ENCODE data around the gene ETS1.

ETS1 gene

GRCh38 chr11:128564642-128565245 is 22.6 kb downstream of the ETS1 start:
- Histone ChIP-seq H3K27ac (ENCODE audit: low read depth, low read length) (no peak overlapping the region), H3K36me3 (ENCODE audit: insufficient read depth, low read length) (no peaks in the 10 kb centered on the region), H3K27me3 (ENCODE audit: insufficient read depth, low read length) (no peaks in the 10 kb centered on the region), H3K4me1 (ENCODE audit: insufficient read depth, low read length) (peaks cover 6% of the 10 kb centered on the region; the same call in 1 of the 2 replicates), H3K4me3 (ENCODE audit: low read length) (no peak overlapping the region), H3K9ac (ENCODE audit: low read depth, low read length) (no peak overlapping the region), H3K9me3 (ENCODE audit: insufficient read depth, low read depth, low read length) (no peaks in the 10 kb centered on the region)
- 90% methylated on average over 3 of the region's 3 CpGs for WGBS

GRCh38 chr11:128563942-128564641 is 23.3 kb downstream of the ETS1 start:
- H3K36me3 ChIP-seq (ENCODE audit: insufficient read depth, low read length) = no peaks in the 10 kb centered on the region
- H3K27ac ChIP-seq (ENCODE audit: low read depth, low read length) = no peak overlapping the region
- no peak overlapping the region for H3K4me3 ChIP-seq (ENCODE audit: low read length)
- no peaks in the 10 kb centered on the region for H3K27me3 ChIP-seq (ENCODE audit: insufficient read depth, low read length)
- H3K4me1 ChIP-seq (ENCODE audit: insufficient read depth, low read length) = peaks cover 6% of the 10 kb centered on the region; the same call in 1 of the 2 replicates
- 90% methylated on average over 11 of the region's 11 CpGs for WGBS
- H3K9ac ChIP-seq (ENCODE audit: low read depth, low read length) = no peak overlapping the region
- H3K9me3 ChIP-seq (ENCODE audit: insufficient read depth, low read depth, low read length) = no peaks in the 10 kb centered on the region

- Histone ChIP-seq H3K27ac (ENCODE audit: low read depth, low read length) (no peak overlapping the region), H3K9ac (ENCODE audit: low read depth, low read length) (no peak overlapping the region), H3K4me1 (ENCODE audit: insufficient read depth, low read length) (no peaks in the 10 kb centered on the region; the same call in 1 of the 2 replicates), H3K27me3 (ENCODE audit: insufficient read depth, low read length) (no peaks in the 10 kb centered on the region), H3K36me3 (ENCODE audit: insufficient read depth, low read length) (no peaks in the 10 kb centered on the region), H3K9me3 (ENCODE audit: insufficient read depth, low read depth, low read length) (no peaks in the 10 kb centered on the region), H3K4me3 (ENCODE audit: low read length) (no peak overlapping the region)
- WGBS = 91% methylated on average over 5 of the region's 5 CpGs
Measured at GRCh38 chr11:128563308-128563707, 24.1 kb downstream of the ETS1 start.

GRCh38 chr11:128559496-128560103 is 27.8 kb downstream of the ETS1 start:
- WGBS = 93% methylated on average over 3 of the region's 3 CpGs

GRCh38 chr11:128555606-128556005 is 31.8 kb downstream of the ETS1 start:
- no peaks in the 10 kb centered on the region for H3K9me3 ChIP-seq (ENCODE audit: insufficient read depth, low read depth, low read length)
- peaks cover 30% of the 10 kb centered on the region for H3K27me3 ChIP-seq (ENCODE audit: insufficient read depth, low read length)
- 85% methylated on average over 2 of the region's 2 CpGs for WGBS
- H3K4me1 ChIP-seq (ENCODE audit: insufficient read depth, low read length) = peaks cover 3% of the 10 kb centered on the region; the same call in 1 of the 2 replicates
- H3K9ac ChIP-seq (ENCODE audit: low read depth, low read length) = no peak overlapping the region
- H3K36me3 ChIP-seq (ENCODE audit: insufficient read depth, low read length) = peaks cover 11% of the 10 kb centered on the region; the same call in 1 of the 2 replicates
- no peak overlapping the region for H3K4me3 ChIP-seq (ENCODE audit: low read length)
- H3K27ac ChIP-seq (ENCODE audit: low read depth, low read length) = no peak overlapping the region

More at GRCh38 chr11:128559496-128560103, 27.8 kb downstream of the ETS1 start:
- Histone ChIP-seq H3K27ac (ENCODE audit: low read depth, low read length) (no peak overlapping the region), H3K36me3 (ENCODE audit: insufficient read depth, low read length) (peaks cover 5% of the 10 kb centered on the region; the same call in 1 of the 2 replicates), H3K4me1 (ENCODE audit: insufficient read depth, low read length) (no peaks in the 10 kb centered on the region; the same call in 1 of the 2 replicates), H3K4me3 (ENCODE audit: low read length) (no peak overlapping the region), H3K27me3 (ENCODE audit: insufficient read depth, low read length) (no peaks in the 10 kb centered on the region), H3K9me3 (ENCODE audit: insufficient read depth, low read depth, low read length) (no peaks in the 10 kb centered on the region), H3K9ac (ENCODE audit: low read depth, low read length) (no peak overlapping the region)

- H3K9me3 ChIP-seq (ENCODE audit: insufficient read depth, low read depth, low read length) = no peaks in the 10 kb centered on the region
- peaks cover 7% of the 10 kb centered on the region; the same call in 1 of the 2 replicates for H3K4me1 ChIP-seq (ENCODE audit: insufficient read depth, low read length)
- WGBS = 86% methylated on average over 10 of the region's 10 CpGs
- peaks cover 11% of the 10 kb centered on the region; the same call in 1 of the 2 replicates for H3K36me3 ChIP-seq (ENCODE audit: insufficient read depth, low read length)
- H3K9ac ChIP-seq (ENCODE audit: low read depth, low read length) = no peak overlapping the region
- H3K27ac ChIP-seq (ENCODE audit: low read depth, low read length) = no peak overlapping the region
- peaks cover 48% of the 10 kb centered on the region for H3K27me3 ChIP-seq (ENCODE audit: insufficient read depth, low read length)
- H3K4me3 ChIP-seq (ENCODE audit: low read length) = no peak overlapping the region
Measured at GRCh38 chr11:128553662-128554362, 33.5 kb downstream of the ETS1 start.

- 91% methylated on average over 14 of the region's 14 CpGs for WGBS
- H3K27ac ChIP-seq (ENCODE audit: low read depth, low read length) = no peak overlapping the region
- peaks cover 56% of the 10 kb centered on the region for H3K27me3 ChIP-seq (ENCODE audit: insufficient read depth, low read length)
- H3K4me1 ChIP-seq (ENCODE audit: insufficient read depth, low read length) = peaks cover 7% of the 10 kb centered on the region; the same call in 1 of the 2 replicates
- no peaks in the 10 kb centered on the region for H3K9me3 ChIP-seq (ENCODE audit: insufficient read depth, low read depth, low read length)
- no peak overlapping the region for H3K9ac ChIP-seq (ENCODE audit: low read depth, low read length)
- no peak overlapping the region for H3K4me3 ChIP-seq (ENCODE audit: low read length)
- H3K36me3 ChIP-seq (ENCODE audit: insufficient read depth, low read length) = peaks cover 11% of the 10 kb centered on the region; the same call in 1 of the 2 replicates
Measured at GRCh38 chr11:128552783-128553661, 34.3 kb downstream of the ETS1 start.

- no peak overlapping the region for H3K9ac ChIP-seq (ENCODE audit: low read depth, low read length)
- WGBS = 92% methylated on average over 8 of the region's 9 CpGs
- peaks cover 7% of the 10 kb centered on the region; the same call in 1 of the 2 replicates for H3K4me1 ChIP-seq (ENCODE audit: insufficient read depth, low read length)
- peaks cover 11% of the 10 kb centered on the region; the same call in 1 of the 2 replicates for H3K36me3 ChIP-seq (ENCODE audit: insufficient read depth, low read length)
- H3K9me3 ChIP-seq (ENCODE audit: insufficient read depth, low read depth, low read length) = no peaks in the 10 kb centered on the region
- no peak overlapping the region for H3K4me3 ChIP-seq (ENCODE audit: low read length)
- H3K27me3 ChIP-seq (ENCODE audit: insufficient read depth, low read length) = peaks cover 68% of the 10 kb centered on the region
- H3K27ac ChIP-seq (ENCODE audit: low read depth, low read length) = no peak overlapping the region
Measured at GRCh38 chr11:128551611-128552335, 35.6 kb downstream of the ETS1 start.

- H3K27me3 ChIP-seq (ENCODE audit: insufficient read depth, low read length) = peaks cover 75% of the 10 kb centered on the region
- H3K27ac ChIP-seq (ENCODE audit: low read depth, low read length) = no peak overlapping the region
- no peaks in the 10 kb centered on the region for H3K9me3 ChIP-seq (ENCODE audit: insufficient read depth, low read depth, low read length)
- H3K4me3 ChIP-seq (ENCODE audit: low read length) = no peak overlapping the region
- H3K4me1 ChIP-seq (ENCODE audit: insufficient read depth, low read length) = peaks cover 7% of the 10 kb centered on the region; the same call in 1 of the 2 replicates
- H3K36me3 ChIP-seq (ENCODE audit: insufficient read depth, low read length) = peaks cover 11% of the 10 kb centered on the region; the same call in 1 of the 2 replicates
- 76% methylated on average over 4 of the region's 4 CpGs for WGBS
- H3K9ac ChIP-seq (ENCODE audit: low read depth, low read length) = no peak overlapping the region
Measured at GRCh38 chr11:128551058-128551457, 36.3 kb downstream of the ETS1 start.
